ENCODE data around the gene FUOM. TPM values are rescaled to one million over a fixed set of nuclear protein-coding genes. Genes with fewer than 3 reads are reported as not detected.

FUOM gene
- total and polyA plus RNA-seq, 9 of the 15 experiments (the other 6 are each of a cell fraction or from before 2014, with no cell fraction given), result 1.8 to 96.1 (median 27.0) TPM

GRCh38 chr10:133394064-133394663, 36.3 kb upstream of the FUOM start, which contains the start of gene MTG1 (continued):
- TF ChIP-seq REST (IDR thresholded peaks at IDR 0.05; ENCODE audit: borderline replicate concordance) (no peak), REST (CRISPR knock-in tag; IDR thresholded peaks at IDR 0.05; ENCODE audit: low read depth) (no peak), RBM25 (IDR thresholded peaks at IDR 0.05; ENCODE audit: low read depth, low read length, severe bottlenecking) (peak; percentile 16), POLR2B (IDR thresholded peaks at IDR 0.05; ENCODE audit: low read depth, partially characterized antibody) (peak; percentile 60), CAMTA2 (CRISPR knock-in tag; conservative IDR thresholded peaks at IDR 0.05) (no peak), ZC3H11A (IDR thresholded peaks at IDR 0.05; ENCODE audit: low read depth, low read length) (no peak), ELK1 (CRISPR knock-in tag; IDR thresholded peaks at IDR 0.05) (no peak), GABPB1 (CRISPR knock-in tag; IDR thresholded peaks at IDR 0.05) (peak; percentile 98), KAT8 (IDR thresholded peaks at IDR 0.05; ENCODE audit: low read depth) (no peak), GATAD2B (IDR thresholded peaks at IDR 0.05; ENCODE audit: borderline replicate concordance) (no peak), E2F5 (CRISPR knock-in tag; IDR thresholded peaks at IDR 0.05) (no peak), GTF3C2 (IDR thresholded peaks at IDR 0.05; ENCODE audit: borderline replicate concordance, extremely low read depth, insufficient read length) (no peak), ZBTB26 (CRISPR knock-in tag; IDR thresholded peaks at IDR 0.05) (no peak)

Measured in K562 (cell line).